Vagina (tissue), 2 donors: ENCODE results near the gene MCF2L.

Experiments used
- POLR2A ChIP-seq, 2 donors: fragments of 450-650 bp; IDR thresholded peaks; one replicate each; pipeline ENCODE4 v1.6.1; 2017; ENCODE audit warnings: antibody characterized with exemption in 2 of 2, mild to moderate bottlenecking in 2 of 2, moderate library complexity in 2 of 2
- TF ChIP-seq, protein P1 (sequence below), 3 experiments: fragments of 450-650 bp in 2 of 3; fragments of 200-600 bp in 1 of 3; sonication (generic) in 1 of 3; IDR thresholded peaks; one replicate each; pipeline ENCODE4 v1.5.1; 2017 to 2019; ENCODE audit warnings: antibody characterized with exemption in 3 of 3, mild to moderate bottlenecking in 2 of 3, moderate library complexity in 2 of 3

DNA sequence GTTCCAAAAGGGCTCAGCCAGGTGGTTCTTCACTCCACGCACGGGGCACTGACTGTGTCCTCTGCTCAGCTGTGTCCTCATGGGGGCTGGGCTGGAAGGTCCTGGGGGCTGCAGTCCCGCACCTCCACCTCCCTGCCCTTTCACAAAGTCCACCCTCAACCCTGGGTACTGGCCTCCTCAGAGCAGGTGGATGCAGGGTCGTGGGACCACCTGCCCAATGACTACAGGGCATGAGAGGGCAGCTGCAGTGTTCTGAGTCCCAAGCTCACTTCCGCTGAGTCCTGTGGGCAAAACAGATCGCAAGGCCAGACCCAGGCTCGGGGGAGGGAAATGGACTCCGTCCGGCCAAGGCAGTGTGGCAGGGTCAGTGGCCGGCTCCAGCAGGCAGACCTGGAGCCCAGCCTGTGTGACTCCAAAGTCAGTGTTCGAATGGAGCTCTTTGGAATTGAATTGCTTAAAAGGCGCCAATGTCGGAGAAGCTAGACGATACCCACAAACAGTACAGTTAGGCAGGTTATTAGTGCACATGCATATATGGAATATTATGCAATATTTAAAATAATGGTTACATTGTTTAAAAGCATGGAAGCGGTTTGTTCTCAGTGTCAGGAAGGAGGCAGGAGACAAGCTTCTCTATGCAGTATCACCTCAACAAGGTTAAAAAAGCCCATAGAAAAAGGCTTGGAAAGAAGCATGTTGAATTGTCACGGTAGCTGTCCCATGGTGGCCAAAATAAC, 54.8 kb downstream of the MCF2L start:
- no peak for TF ChIP-seq POLR2A (IDR thresholded peaks at IDR 0.05)
- TF ChIP-seq, protein P1, sequence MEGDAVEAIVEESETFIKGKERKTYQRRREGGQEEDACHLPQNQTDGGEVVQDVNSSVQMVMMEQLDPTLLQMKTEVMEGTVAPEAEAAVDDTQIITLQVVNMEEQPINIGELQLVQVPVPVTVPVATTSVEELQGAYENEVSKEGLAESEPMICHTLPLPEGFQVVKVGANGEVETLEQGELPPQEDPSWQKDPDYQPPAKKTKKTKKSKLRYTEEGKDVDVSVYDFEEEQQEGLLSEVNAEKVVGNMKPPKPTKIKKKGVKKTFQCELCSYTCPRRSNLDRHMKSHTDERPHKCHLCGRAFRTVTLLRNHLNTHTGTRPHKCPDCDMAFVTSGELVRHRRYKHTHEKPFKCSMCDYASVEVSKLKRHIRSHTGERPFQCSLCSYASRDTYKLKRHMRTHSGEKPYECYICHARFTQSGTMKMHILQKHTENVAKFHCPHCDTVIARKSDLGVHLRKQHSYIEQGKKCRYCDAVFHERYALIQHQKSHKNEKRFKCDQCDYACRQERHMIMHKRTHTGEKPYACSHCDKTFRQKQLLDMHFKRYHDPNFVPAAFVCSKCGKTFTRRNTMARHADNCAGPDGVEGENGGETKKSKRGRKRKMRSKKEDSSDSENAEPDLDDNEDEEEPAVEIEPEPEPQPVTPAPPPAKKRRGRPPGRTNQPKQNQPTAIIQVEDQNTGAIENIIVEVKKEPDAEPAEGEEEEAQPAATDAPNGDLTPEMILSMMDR (IDR thresholded peaks at IDR 0.05) = no peak
